Fibroblast of lung (primary cell): Measurements from ENCODE around the gene CDH4. TPM values are rescaled to one million over a fixed set of nuclear protein-coding genes. Genes with fewer than 3 reads are reported as not detected.

ENCODE experiments used
- DNase-seq, 2 donors: peaks; one replicate each; pipeline versions ENCODE4 v3.0.0 to v3.0.0-alpha.2; 2010; ENCODE audit warnings: low read depth in 2 of 2
- H2AFZ ChIP-seq: 2 replicates; pipeline ENCODE4 v1.5.1; 2012; ENCODE audit warnings: low read length, control low read depth, inconsistent platforms
- H3K27ac ChIP-seq: 2 replicates; pipeline ENCODE4 v1.5.1; 2011; ENCODE audit warnings: low read length, control low read depth; ENCODE audit not compliant: insufficient read depth
- H3K27me3 ChIP-seq: 2 replicates; pipeline ENCODE4 v1.5.1; 2011; ENCODE audit warnings: mild to moderate bottlenecking, low read length; ENCODE audit not compliant: control insufficient read depth, insufficient read depth
- H3K36me3 ChIP-seq: 2 replicates; pipeline ENCODE4 v1.5.1; 2011; ENCODE audit warnings: low read length; ENCODE audit not compliant: control insufficient read depth, insufficient read depth
- H3K4me1 ChIP-seq: 2 replicates; pipeline ENCODE4 v1.5.1; 2011; ENCODE audit warnings: low read length; ENCODE audit not compliant: control insufficient read depth, insufficient read depth; ENCODE audit errors: extremely low read depth
- H3K4me2 ChIP-seq: 2 replicates; pipeline ENCODE4 v1.5.1; 2011; ENCODE audit warnings: low read length, control low read depth; ENCODE audit not compliant: insufficient read depth; ENCODE audit errors: extremely low read depth
- H3K4me3 ChIP-seq, 4 experiments: fragments of 200-600 bp in 1 of 4; sonication (generic) in 1 of 4; replicated peaks in 1 of 4; 2 replicates each; pipeline ENCODE4 v1.5.1; 2011 to 2016; ENCODE audit warnings: low read length in 4 of 4, low read depth in 3 of 4, mild to moderate bottlenecking in 3 of 4, control low read depth in 2 of 4, inconsistent platforms in 1 of 4, mixed read lengths in 1 of 4; ENCODE audit not compliant: insufficient read depth in 1 of 4; ENCODE audit errors: control extremely low read depth in 1 of 4
- H3K79me2 ChIP-seq: 2 replicates; pipeline ENCODE4 v1.5.1; 2012; ENCODE audit warnings: mild to moderate bottlenecking, low read length, inconsistent platforms; ENCODE audit not compliant: control insufficient read depth, insufficient read depth
- H3K9ac ChIP-seq: 2 replicates; pipeline ENCODE4 v1.5.1; 2011; ENCODE audit warnings: mild to moderate bottlenecking, low read length, control low read depth; ENCODE audit not compliant: insufficient read depth
- H3K9me3 ChIP-seq: 2 replicates; pipeline ENCODE4 v1.5.1; 2012; ENCODE audit warnings: low read depth, low read length; ENCODE audit not compliant: control insufficient read depth, insufficient read depth
- H4K20me1 ChIP-seq: 2 replicates; pipeline ENCODE4 v1.5.1; 2011; ENCODE audit warnings: low read length; ENCODE audit not compliant: control insufficient read depth, insufficient read depth; ENCODE audit errors: extremely low read depth
- CTCF ChIP-seq, 2 donors: IDR thresholded peaks in 1 of 2; conservative IDR thresholded peaks in 1 of 2; 1 replicate in 1 of 2; 2 replicates in 1 of 2; pipeline ENCODE4 v1.5.1; 2011 to 2012; ENCODE audit warnings: low read length in 2 of 2, control low read depth in 1 of 2, inconsistent platforms in 1 of 2, low read depth in 1 of 2, mild to moderate bottlenecking in 1 of 2
- EZH2 ChIP-seq: IDR thresholded peaks from 2 replicates; pipeline ENCODE4 v1.5.1; 2012; ENCODE audit warnings: low read length, control low read depth, mild to moderate bottlenecking; ENCODE audit errors: missing control alignments
- polyA plus RNA-seq, 2 donors: library from polyadenylated mRNA; depleted of rRNA in 1 of 2; stranded (reverse) in 1 of 2; unstranded in 1 of 2; fragments of >200 nt; gene quantifications; 2 replicates each; pipeline ENCODE4 v1.2.1, GENCODE V29; 2011 to 2012; ENCODE audit warnings: missing spikeins in 1 of 2
- total RNA-seq: library from RNA; depleted of rRNA; stranded (reverse); fragments of >200 nt; gene quantifications from 2 replicates; pipeline ENCODE4 v1.2.1, GENCODE V29; 2014

CDH4 gene
- total and polyA plus RNA-seq, 2 donors (not counting 1 experiment from before 2014, with no cell fraction given), result 4.8 to 6.8 TPM

DNA sequence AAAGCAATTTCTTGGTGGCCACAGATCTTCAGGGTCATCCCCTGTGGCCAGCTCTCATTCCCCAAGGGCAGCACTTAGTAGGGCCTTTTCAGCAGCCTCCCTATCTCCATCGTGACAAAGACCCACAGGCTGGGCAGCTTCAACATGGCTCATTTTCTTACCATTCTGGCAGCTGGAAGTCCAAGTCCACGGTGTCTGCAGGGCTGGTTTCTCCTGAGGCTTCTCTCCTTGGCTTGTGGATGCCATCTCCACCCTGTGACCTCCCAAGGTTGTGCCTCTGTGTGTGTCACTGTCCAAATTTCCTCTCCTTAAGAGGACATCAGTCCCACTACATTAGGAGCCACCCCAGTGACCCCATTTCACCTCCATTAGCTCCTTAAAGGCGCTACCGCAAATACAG, 161.7 kb downstream of the CDH4 start:
- Histone ChIP-seq H3K36me3 (no peaks in the 10 kb centered on the region), H4K20me1 (no peaks in the 10 kb centered on the region), H3K4me3 (no peak overlapping the region), H3K4me1 (no peaks in the 10 kb centered on the region), H3K9ac (no peak overlapping the region), H2AFZ (no peak overlapping the region), H3K79me2 (no peaks in the 10 kb centered on the region), H3K9me3 (no peaks in the 10 kb centered on the region), H3K4me2 (no peak overlapping the region), H3K27ac (no peak overlapping the region), H3K27me3 (no peaks in the 10 kb centered on the region)
- no peak for DNase-seq
- TF ChIP-seq EZH2 (no peak), CTCF (conservative IDR thresholded peaks at IDR 0.05 in 1 of 2, IDR thresholded peaks at IDR 0.05 in 1 of 2; ENCODE audit: low read depth in 1 of 2, low read length in 2 of 2) (no peak)

- H3K4me1 ChIP-seq, result no peaks in the 10 kb centered on the region
- no peaks in the 10 kb centered on the region for H3K36me3 ChIP-seq
- no peak overlapping the region for H3K27ac ChIP-seq
- no peaks in the 10 kb centered on the region for H3K27me3 ChIP-seq
- H3K9me3 ChIP-seq, result no peaks in the 10 kb centered on the region
- TF ChIP-seq EZH2, result no peak
- TF ChIP-seq CTCF (conservative IDR thresholded peaks at IDR 0.05 in 1 of 2, IDR thresholded peaks at IDR 0.05 in 1 of 2; ENCODE audit: low read depth in 1 of 2, low read length in 2 of 2), result no peak
- H2AFZ ChIP-seq, result no peak overlapping the region
- no peaks in the 10 kb centered on the region for H4K20me1 ChIP-seq
- H3K4me3 ChIP-seq, result no peak overlapping the region
- H3K4me2 ChIP-seq, result no peak overlapping the region
- H3K79me2 ChIP-seq, result no peaks in the 10 kb centered on the region
- DNase-seq, result no peak
- no peak overlapping the region for H3K9ac ChIP-seq
Measured at GRCh38 chr20:61414455-61414991, 162.5 kb downstream of the CDH4 start.

GRCh38 chr20:61416546-61416945, 164.5 kb downstream of the CDH4 start:
- Histone ChIP-seq H3K4me1 (no peaks in the 10 kb centered on the region), H3K27me3 (no peaks in the 10 kb centered on the region), H3K79me2 (no peaks in the 10 kb centered on the region), H3K9me3 (no peaks in the 10 kb centered on the region), H3K9ac (no peak overlapping the region), H4K20me1 (no peaks in the 10 kb centered on the region), H3K4me2 (no peak overlapping the region), H3K4me3 (no peak overlapping the region), H2AFZ (no peak overlapping the region), H3K27ac (no peak overlapping the region), H3K36me3 (no peaks in the 10 kb centered on the region)
- no peak for DNase-seq
- TF ChIP-seq EZH2 (no peak), CTCF (conservative IDR thresholded peaks at IDR 0.05 in 1 of 2, IDR thresholded peaks at IDR 0.05 in 1 of 2; ENCODE audit: low read depth in 1 of 2, low read length in 2 of 2) (no peak)
